DOHH2 (cell line): ENCODE results near the gene BPTF.

Source experiments
- CTCF ChIP-seq: fragments of 200-600 bp; sonication (generic); IDR thresholded peaks from one replicate; pipeline ENCODE4 v1.5.1; 2014; ENCODE audit warnings: antibody characterized with exemption, mild to moderate bottlenecking, low read depth, low read length; ENCODE audit not compliant: poor library complexity, severe bottlenecking
- EZH2phosphoT487 ChIP-seq: fragments of 200-600 bp; sonication (generic); IDR thresholded peaks from 2 replicates; pipeline ENCODE4 v1.6.1; 2017; ENCODE audit warnings: borderline replicate concordance, mild to moderate bottlenecking, antibody characterized with exemption, low read length, moderate library complexity, mixed read lengths

- TF ChIP-seq CTCF (no peak), EZH2phosphoT487 (no peak)
Measured at GRCh38 chr17:68019336-68019674, 194.0 kb downstream of the BPTF start.
